Testis (tissue), 3 donors: ENCODE data around the gene TBX5. TPM values are rescaled to one million over a fixed set of nuclear protein-coding genes. Genes with fewer than 3 reads are reported as not detected.

Source experiments
- DNase-seq: peaks from one replicate; pipeline ENCODE4 v3.0.0-alpha.2; 2019
- H3K27ac ChIP-seq, 2 donors: fragments of 200-600 bp; sonication (generic); one replicate each; pipeline ENCODE4 v1.5.1; 2019
- H3K27me3 ChIP-seq: fragments of 200-600 bp; sonication (generic); one replicate; pipeline ENCODE4 v1.5.1; 2019
- H3K36me3 ChIP-seq: fragments of 200-600 bp; sonication (generic); one replicate; pipeline ENCODE4 v1.5.1; 2017; ENCODE audit warnings: low read depth; ENCODE audit errors: missing control alignments
- H3K4me1 ChIP-seq: fragments of 200-600 bp; sonication (generic); one replicate; pipeline ENCODE4 v1.5.1; 2019
- H3K4me3 ChIP-seq, 2 donors: fragments of 200-600 bp; sonication (generic); one replicate each; pipeline ENCODE4 v1.5.1; 2017 to 2019
- H3K9me3 ChIP-seq: fragments of 200-600 bp; sonication (generic); one replicate; pipeline ENCODE4 v1.5.1; 2017
- POLR2A ChIP-seq: fragments of 450-650 bp; IDR thresholded peaks from one replicate; pipeline ENCODE4 v1.6.1; 2017; ENCODE audit warnings: antibody characterized with exemption, mild to moderate bottlenecking, moderate library complexity
- WGBS, 2 donors: methylation state at CpG; one replicate each; pipeline ENCODE4 v1.1.5; 2018; 5-methylcytosine and 5-hydroxymethylcytosine counted together
- intact Hi-C: fragments of 100-400 bp; cut with DNase I; formaldehyde crosslinking; loops from one replicate; pipeline ENCODE4 v1.15.1; 2023; ENCODE audit warnings: low total_unique reads
- polyA plus RNA-seq: library from polyadenylated mRNA; stranded (reverse); fragments of 350-450 nt; fragmentation: Illumina TruSeq; extraction: RNeasy Lipid Tissue Mini Kit (QIAGEN cat#74804); gene quantifications from one replicate; pipeline ENCODE4 v1.2.3, GENCODE V29; 2014; ENCODE audit warnings: low read depth, low replicate concordance; ENCODE audit not compliant: insufficient read depth
- total RNA-seq, 2 donors: library from RNA; depleted of rRNA; stranded (reverse); fragments of >200 nt; gene quantifications; one replicate each; pipeline ENCODE4 v1.2.3, GENCODE V29; 2016
- TF ChIP-seq, protein P1 (sequence below), 3 experiments: fragments of 450-650 bp in 2 of 3; fragments of 200-600 bp in 1 of 3; sonication (generic) in 1 of 3; IDR thresholded peaks; one replicate each; pipeline ENCODE4 v1.5.1; 2016 to 2019; ENCODE audit warnings: antibody characterized with exemption in 3 of 3, mild to moderate bottlenecking in 2 of 3, moderate library complexity in 1 of 3

Gene TBX5
- total and polyA plus RNA-seq, 3 donors from 2014 or later: 0.12 to 0.62 TPM; not detected in 1

DNA sequence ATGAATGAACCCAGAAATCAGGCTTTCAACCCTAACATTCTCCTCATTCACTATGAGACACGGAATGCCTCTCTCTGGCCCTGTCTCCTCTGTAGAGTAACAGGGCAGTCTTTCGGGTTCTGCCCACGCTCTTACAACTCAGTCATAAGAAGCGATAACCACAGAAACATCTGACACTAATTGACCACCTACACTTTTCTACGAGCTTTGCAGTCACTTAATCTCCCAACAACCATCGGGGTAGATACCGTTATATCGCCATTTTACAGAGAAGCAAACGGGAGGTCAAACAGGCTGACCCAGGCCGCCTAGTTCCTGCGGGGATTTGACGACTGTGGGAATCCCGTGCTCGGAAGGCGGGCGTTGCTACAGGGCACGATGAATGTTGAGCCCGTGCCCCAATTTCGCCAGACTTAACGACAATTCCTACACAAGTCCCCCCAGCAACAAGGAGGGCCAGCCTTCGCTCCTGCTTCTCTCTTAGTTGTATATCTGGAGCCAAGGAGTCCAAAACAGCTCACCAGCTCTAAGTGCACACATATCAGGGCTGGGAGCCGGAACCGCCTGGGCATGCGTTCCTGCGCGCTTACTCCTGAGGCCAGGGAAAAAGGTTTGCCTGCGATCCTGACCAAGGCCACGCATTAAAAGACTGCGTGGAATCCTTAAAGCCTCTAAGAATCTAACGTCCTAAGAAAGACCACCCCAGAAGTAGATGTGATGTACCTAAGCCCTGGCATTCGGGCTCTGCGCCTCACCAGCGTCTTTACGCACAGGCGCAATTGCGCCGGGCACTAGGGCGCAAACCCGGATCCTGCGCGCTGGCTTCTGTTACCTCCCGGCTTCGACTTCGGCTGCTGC, 38.7 kb upstream of the TBX5 start:
- no peak for DNase-seq
- no peak for TF ChIP-seq POLR2A
- TF ChIP-seq, protein P1, sequence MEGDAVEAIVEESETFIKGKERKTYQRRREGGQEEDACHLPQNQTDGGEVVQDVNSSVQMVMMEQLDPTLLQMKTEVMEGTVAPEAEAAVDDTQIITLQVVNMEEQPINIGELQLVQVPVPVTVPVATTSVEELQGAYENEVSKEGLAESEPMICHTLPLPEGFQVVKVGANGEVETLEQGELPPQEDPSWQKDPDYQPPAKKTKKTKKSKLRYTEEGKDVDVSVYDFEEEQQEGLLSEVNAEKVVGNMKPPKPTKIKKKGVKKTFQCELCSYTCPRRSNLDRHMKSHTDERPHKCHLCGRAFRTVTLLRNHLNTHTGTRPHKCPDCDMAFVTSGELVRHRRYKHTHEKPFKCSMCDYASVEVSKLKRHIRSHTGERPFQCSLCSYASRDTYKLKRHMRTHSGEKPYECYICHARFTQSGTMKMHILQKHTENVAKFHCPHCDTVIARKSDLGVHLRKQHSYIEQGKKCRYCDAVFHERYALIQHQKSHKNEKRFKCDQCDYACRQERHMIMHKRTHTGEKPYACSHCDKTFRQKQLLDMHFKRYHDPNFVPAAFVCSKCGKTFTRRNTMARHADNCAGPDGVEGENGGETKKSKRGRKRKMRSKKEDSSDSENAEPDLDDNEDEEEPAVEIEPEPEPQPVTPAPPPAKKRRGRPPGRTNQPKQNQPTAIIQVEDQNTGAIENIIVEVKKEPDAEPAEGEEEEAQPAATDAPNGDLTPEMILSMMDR (IDR thresholded peaks at IDR 0.05): no peak
- Histone ChIP-seq H3K36me3 (no peaks in the 10 kb centered on the region), H3K27me3 (no peaks in the 10 kb centered on the region), H3K27ac (no peak overlapping the region), H3K4me3 (no peak overlapping the region), H3K4me1 (no peaks in the 10 kb centered on the region), H3K9me3 (no peaks in the 10 kb centered on the region)
- intact Hi-C loops: no loop called here
- WGBS, 2 donors: 1% methylated on average over 23 to 43 of the region's 44 CpGs

- Histone ChIP-seq H3K36me3 (no peaks in the 10 kb centered on the region), H3K27me3 (no peaks in the 10 kb centered on the region), H3K4me1 (no peaks in the 10 kb centered on the region), H3K9me3 (no peaks in the 10 kb centered on the region), H3K4me3 (no peak overlapping the region), H3K27ac (no peak overlapping the region)
- no peak for TF ChIP-seq POLR2A
- TF ChIP-seq, protein P1 (IDR thresholded peaks at IDR 0.05): no peak
- no peak for DNase-seq
- intact Hi-C loops: no loop called here
- 1 to 3% methylated on average over 28 to 46 of the region's 53 CpGs for WGBS, 2 donors
These were observed 37.9 kb upstream of the TBX5 start for GRCh38 chr12:114443607-114444421.

GRCh38 chr12:114442578-114442977, 36.6 kb upstream of the TBX5 start:
- intact Hi-C loops: no loop called here
- H3K27ac ChIP-seq: no peak overlapping the region
- no peaks in the 10 kb centered on the region for H3K27me3 ChIP-seq
- no peaks in the 10 kb centered on the region for H3K4me1 ChIP-seq
- H3K36me3 ChIP-seq: no peaks in the 10 kb centered on the region
- no peak overlapping the region for H3K4me3 ChIP-seq
- 8 to 22% methylated on average over 1 of the region's 1 CpG for WGBS, 2 donors
- no peak for TF ChIP-seq POLR2A
- TF ChIP-seq, protein P1 (IDR thresholded peaks at IDR 0.05): no peak
- no peaks in the 10 kb centered on the region for H3K9me3 ChIP-seq
- no peak for DNase-seq

- Histone ChIP-seq H3K4me1 (no peaks in the 10 kb centered on the region), H3K27me3 (no peaks in the 10 kb centered on the region), H3K4me3 (no peak overlapping the region), H3K27ac (no peak overlapping the region), H3K9me3 (no peaks in the 10 kb centered on the region), H3K36me3 (no peaks in the 10 kb centered on the region)
- no peak for DNase-seq
- intact Hi-C loops: no loop called here
- 2 to 4% methylated on average over 5 to 6 of the region's 6 CpGs for WGBS, 2 donors
- TF ChIP-seq, protein P1 (IDR thresholded peaks at IDR 0.05): no peak
- TF ChIP-seq POLR2A: no peak
These were observed 35.6 kb upstream of the TBX5 start for GRCh38 chr12:114441545-114441944.
